CD4-positive, alpha-beta T cell (primary cell): ENCODE data around the gene RPGR. TPM values are rescaled to one million over a fixed set of nuclear protein-coding genes. Genes with fewer than 3 reads are reported as not detected.

Source experiments
- ATAC-seq: fragments of 200-7000 bp; cut with Tn5 transposase; one replicate; pipeline ENCODE4 v1.10.0; 2022; ENCODE audit warnings: mild to moderate bottlenecking; ENCODE audit not compliant: poor library complexity
- CTCF ChIA-PET: fragments of 350-600 bp; sonication (Branson Sonifier 250); formaldehyde crosslinking; loops from one replicate; lab custom pipeline; 2021; ENCODE audit warnings: antibody characterized with exemption, inconsistent platforms; lab: Charles Lee
- POLR2A ChIA-PET: fragments of 350-600 bp; sonication (Branson Sonifier 250); formaldehyde crosslinking; loops from one replicate; lab custom pipeline; 2021; ENCODE audit warnings: antibody characterized with exemption, inconsistent platforms; lab: Charles Lee
- DNase-seq, 14 experiments: peaks; one replicate each; pipeline ENCODE4 v3.0.0-alpha.2; 2013 to 2020; ENCODE audit warnings: mixed read lengths in 2 of 14
- H3K27ac ChIP-seq, 2 donors: one replicate each; pipeline versions ENCODE4 v1.5.1 to v1.7.0; 2013; ENCODE audit warnings: low read length in 2 of 2, low read depth in 1 of 2, mild to moderate bottlenecking in 1 of 2
- H3K27me3 ChIP-seq, 2 experiments: 1 replicate in 1 of 2; 2 replicates in 1 of 2; pipeline versions ENCODE4 v1.6.1 to v1.7.0; 2013; ENCODE audit warnings: low read length in 2 of 2, control low read depth in 1 of 2, mild to moderate bottlenecking in 1 of 2, moderate library complexity in 1 of 2; ENCODE audit not compliant: insufficient read depth in 2 of 2, control insufficient read depth in 1 of 2
- H3K36me3 ChIP-seq: one replicate; pipeline ENCODE4 v1.6.1; 2013; ENCODE audit warnings: low read length, control low read depth; ENCODE audit not compliant: insufficient read depth
- H3K4me1 ChIP-seq: one replicate; pipeline ENCODE4 v1.6.1; 2013; ENCODE audit warnings: low read length, control low read depth; ENCODE audit not compliant: insufficient read depth
- H3K4me3 ChIP-seq: one replicate; pipeline ENCODE4 v1.5.1; 2013; ENCODE audit warnings: mild to moderate bottlenecking, low read length, moderate library complexity
- H3K9me3 ChIP-seq, 2 experiments: 1 replicate in 1 of 2; 2 replicates in 1 of 2; pipeline versions ENCODE4 v1.6.1 to v1.7.0; 2013; ENCODE audit warnings: low read length in 2 of 2, mild to moderate bottlenecking in 2 of 2, control low read depth in 1 of 2, moderate library complexity in 1 of 2; ENCODE audit not compliant: control insufficient read depth in 1 of 2, insufficient read depth in 1 of 2
- H3K27ac Mint-ChIP-seq: one replicate; pipeline ENCODE4 v1.8.0; 2020; ENCODE audit warnings: mixed read lengths
- H3K27me3 Mint-ChIP-seq: one replicate; pipeline ENCODE4 v1.8.0; 2021; ENCODE audit warnings: mixed read lengths
- H3K36me3 Mint-ChIP-seq: one replicate; pipeline ENCODE4 v1.8.0; 2021; ENCODE audit warnings: low read depth, mixed read lengths
- H3K4me1 Mint-ChIP-seq: one replicate; pipeline ENCODE4 v1.8.0; 2021; ENCODE audit warnings: low read depth, mixed read lengths
- H3K4me3 Mint-ChIP-seq: one replicate; pipeline ENCODE4 v1.8.0; 2020; ENCODE audit warnings: mild to moderate bottlenecking, mixed read lengths
- H3K9me3 Mint-ChIP-seq: one replicate; pipeline ENCODE4 v1.8.0; 2020; ENCODE audit warnings: mixed read lengths
- intact Hi-C, 2 experiments: fragments of 100-400 bp; cut with DNase I in 1 of 2; cut with micrococcal nuclease in 1 of 2; formaldehyde crosslinking; loops; one replicate each; pipeline versions ENCODE4 v1.15.1 to v1.9.0; 2023 to 2025; cut with DNase I, micrococcal nuclease
- total RNA-seq, 174 experiments: library from RNA in 2 of 174; stranded (reverse) in 2 of 174; gene quantifications; one replicate each; pipeline ENCODE4 v1.2.3 and lab custom pipeline; 2021 to 2026
- TF ChIP-seq, protein P1 (sequence below): fragments of 200-600 bp; IDR thresholded peaks from one replicate; pipeline ENCODE4 v1.8.0; 2022; ENCODE audit warnings: antibody characterized with exemption, mild to moderate bottlenecking

The RPGR gene
- total RNA-seq, 2 experiments from 2014 or later: 17.1 to 18.2 TPM

- H3K27me3 ChIP-seq: peaks cover 0 to 4% of the 10 kb centered on the region in 2 experiments
- no peaks in the 10 kb centered on the region for H3K4me1 ChIP-seq
- TF ChIP-seq, protein P1, sequence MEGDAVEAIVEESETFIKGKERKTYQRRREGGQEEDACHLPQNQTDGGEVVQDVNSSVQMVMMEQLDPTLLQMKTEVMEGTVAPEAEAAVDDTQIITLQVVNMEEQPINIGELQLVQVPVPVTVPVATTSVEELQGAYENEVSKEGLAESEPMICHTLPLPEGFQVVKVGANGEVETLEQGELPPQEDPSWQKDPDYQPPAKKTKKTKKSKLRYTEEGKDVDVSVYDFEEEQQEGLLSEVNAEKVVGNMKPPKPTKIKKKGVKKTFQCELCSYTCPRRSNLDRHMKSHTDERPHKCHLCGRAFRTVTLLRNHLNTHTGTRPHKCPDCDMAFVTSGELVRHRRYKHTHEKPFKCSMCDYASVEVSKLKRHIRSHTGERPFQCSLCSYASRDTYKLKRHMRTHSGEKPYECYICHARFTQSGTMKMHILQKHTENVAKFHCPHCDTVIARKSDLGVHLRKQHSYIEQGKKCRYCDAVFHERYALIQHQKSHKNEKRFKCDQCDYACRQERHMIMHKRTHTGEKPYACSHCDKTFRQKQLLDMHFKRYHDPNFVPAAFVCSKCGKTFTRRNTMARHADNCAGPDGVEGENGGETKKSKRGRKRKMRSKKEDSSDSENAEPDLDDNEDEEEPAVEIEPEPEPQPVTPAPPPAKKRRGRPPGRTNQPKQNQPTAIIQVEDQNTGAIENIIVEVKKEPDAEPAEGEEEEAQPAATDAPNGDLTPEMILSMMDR: no peak
- H3K4me1 Mint-ChIP-seq: no peaks in the 10 kb centered on the region
- H3K9me3 ChIP-seq: no peaks in the 10 kb centered on the region
- no peak overlapping the region for H3K27ac Mint-ChIP-seq
- H3K36me3 Mint-ChIP-seq: no peaks in the 10 kb centered on the region
- no peak overlapping the region for H3K27ac ChIP-seq
- ATAC-seq (no peak), DNase-seq (no peak)
- H3K4me3 ChIP-seq: no peak overlapping the region
- intact Hi-C loops: no loop called here
- H3K9me3 Mint-ChIP-seq: no peaks in the 10 kb centered on the region
- H3K27me3 Mint-ChIP-seq: no peaks in the 10 kb centered on the region
- POLR2A ChIA-PET: no interaction called here
- CTCF ChIA-PET: no interaction called here
- no peaks in the 10 kb centered on the region for H3K36me3 ChIP-seq
- H3K4me3 Mint-ChIP-seq: no peak overlapping the region
Measured at GRCh38 chrX:38240541-38240940, 86.8 kb downstream of the RPGR start.

- no peak overlapping the region for H3K4me3 ChIP-seq
- H3K27me3 Mint-ChIP-seq: peaks cover 9% of the 10 kb centered on the region
- no peak overlapping the region for H3K27ac ChIP-seq
- H3K27ac Mint-ChIP-seq: no peak overlapping the region
- peaks cover 0 to 4% of the 10 kb centered on the region in 2 experiments for H3K27me3 ChIP-seq
- no peaks in the 10 kb centered on the region for H3K4me1 Mint-ChIP-seq
- no peak for DNase-seq
- no peak for ATAC-seq
- POLR2A ChIA-PET: no interaction called here
- H3K9me3 ChIP-seq: no peaks in the 10 kb centered on the region
- CTCF ChIA-PET: no interaction called here
- H3K36me3 ChIP-seq: no peaks in the 10 kb centered on the region
- no peaks in the 10 kb centered on the region for H3K4me1 ChIP-seq
- TF ChIP-seq, protein P1: no peak
- intact Hi-C loops: no loop called here
- no peaks in the 10 kb centered on the region for H3K36me3 Mint-ChIP-seq
- H3K4me3 Mint-ChIP-seq: no peak overlapping the region
- H3K9me3 Mint-ChIP-seq: no peaks in the 10 kb centered on the region
Measured at GRCh38 chrX:38236901-38237615, 90.3 kb downstream of the RPGR start.

GRCh38 chrX:38233891-38234667 is 93.2 kb downstream of the RPGR start:
- Mint-ChIP-seq H3K27ac (no peak overlapping the region), H3K36me3 (no peaks in the 10 kb centered on the region), H3K27me3 (peaks cover 9% of the 10 kb centered on the region), H3K9me3 (no peaks in the 10 kb centered on the region), H3K4me3 (no peak overlapping the region), H3K4me1 (no peaks in the 10 kb centered on the region)
- DNase-seq (no peak), ATAC-seq (no peak)
- no peaks in the 10 kb centered on the region for H3K36me3 ChIP-seq
- H3K27ac ChIP-seq: no peak overlapping the region
- POLR2A ChIA-PET: no interaction called here
- intact Hi-C loops: no loop called here
- H3K4me1 ChIP-seq: no peaks in the 10 kb centered on the region
- peaks cover 0 to 4% of the 10 kb centered on the region in 2 experiments for H3K27me3 ChIP-seq
- no peaks in the 10 kb centered on the region for H3K9me3 ChIP-seq
- TF ChIP-seq, protein P1: no peak
- CTCF ChIA-PET: no interaction called here
- no peak overlapping the region for H3K4me3 ChIP-seq
